ENCODE measurements around the gene DENND10.
"Not testable (repeated sequence)": the region's sequence is repeated elsewhere in the genome, so short reads cannot be mapped to it uniquely, and the experiment has no call there.

Gene DENND10

GRCh38 chr10:119120413-119120867 is 16.5 kb downstream of the DENND10 start:
- DNase-seq, result no peak
- intact Hi-C loops (cut with DNase I), result no loop called here

- intact Hi-C loops (cut with DNase I), result no loop called here
- no peak for DNase-seq
Observed at GRCh38 chr10:119120875-119121274, 17.0 kb downstream of the DENND10 start.

DNA sequence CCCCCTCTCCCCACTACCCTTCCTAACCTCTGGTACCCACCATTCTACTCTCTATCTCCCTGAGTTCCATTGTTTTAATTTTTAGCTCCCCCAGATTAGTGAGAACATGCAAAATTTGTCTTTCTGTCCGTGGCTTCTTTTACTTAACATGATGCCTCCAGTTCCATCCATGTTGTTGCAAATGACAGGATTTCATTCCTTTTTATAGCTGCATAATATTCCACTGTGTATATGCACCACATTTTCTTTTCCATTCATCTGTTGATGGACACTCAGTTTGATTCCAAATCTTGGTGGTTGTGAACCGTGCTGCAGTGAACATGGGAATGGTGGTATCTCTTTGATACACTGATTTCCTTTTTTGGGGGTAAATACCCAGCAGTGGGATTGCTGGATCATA is 22.0 kb downstream of the DENND10 start:
- DNase-seq, result no peak
- intact Hi-C loops (cut with DNase I), result no loop called here

- intact Hi-C loops (cut with DNase I), result no loop called here
- DNase-seq, result no peak
Observed at GRCh38 chr10:119129721-119130120, 25.8 kb downstream of the DENND10 start.

DNA sequence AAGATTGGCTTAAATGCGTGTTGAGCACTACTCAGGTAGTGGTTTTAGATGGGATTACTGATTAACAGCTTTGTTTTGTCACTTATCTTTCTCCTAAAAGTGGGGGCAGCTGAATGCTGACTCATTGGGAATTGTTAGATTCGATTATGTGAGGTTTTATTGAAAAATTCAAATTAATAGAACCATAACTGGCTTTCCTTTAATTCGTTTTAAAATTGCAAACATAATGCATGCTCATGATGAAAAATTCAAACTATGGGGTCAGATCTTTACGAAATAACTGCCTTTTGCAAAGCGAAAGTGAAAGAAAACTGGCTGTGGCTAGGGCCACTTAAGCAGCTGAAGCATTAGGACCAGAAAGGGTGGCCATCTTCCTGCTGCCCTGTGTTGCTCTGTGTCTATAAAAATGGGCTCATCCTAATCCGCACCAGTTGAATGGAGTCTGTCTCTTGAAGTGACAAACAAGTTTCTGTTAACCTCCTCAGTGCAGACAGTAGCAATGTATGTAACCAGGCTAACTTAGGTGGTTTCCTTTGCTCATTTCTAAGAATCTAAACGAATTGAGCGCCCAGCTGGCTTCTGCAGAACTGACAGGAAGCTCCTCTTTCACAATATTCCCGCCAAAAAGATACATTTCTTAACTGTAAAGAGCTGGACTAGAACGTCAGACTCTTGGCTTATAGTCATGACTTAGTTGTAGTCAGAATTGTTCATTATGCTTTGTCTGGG is 27.8 kb downstream of the DENND10 start:
- peak in 10 of 42 donors; percentile 11 to 58 (median 32) for DNase-seq

DNA sequence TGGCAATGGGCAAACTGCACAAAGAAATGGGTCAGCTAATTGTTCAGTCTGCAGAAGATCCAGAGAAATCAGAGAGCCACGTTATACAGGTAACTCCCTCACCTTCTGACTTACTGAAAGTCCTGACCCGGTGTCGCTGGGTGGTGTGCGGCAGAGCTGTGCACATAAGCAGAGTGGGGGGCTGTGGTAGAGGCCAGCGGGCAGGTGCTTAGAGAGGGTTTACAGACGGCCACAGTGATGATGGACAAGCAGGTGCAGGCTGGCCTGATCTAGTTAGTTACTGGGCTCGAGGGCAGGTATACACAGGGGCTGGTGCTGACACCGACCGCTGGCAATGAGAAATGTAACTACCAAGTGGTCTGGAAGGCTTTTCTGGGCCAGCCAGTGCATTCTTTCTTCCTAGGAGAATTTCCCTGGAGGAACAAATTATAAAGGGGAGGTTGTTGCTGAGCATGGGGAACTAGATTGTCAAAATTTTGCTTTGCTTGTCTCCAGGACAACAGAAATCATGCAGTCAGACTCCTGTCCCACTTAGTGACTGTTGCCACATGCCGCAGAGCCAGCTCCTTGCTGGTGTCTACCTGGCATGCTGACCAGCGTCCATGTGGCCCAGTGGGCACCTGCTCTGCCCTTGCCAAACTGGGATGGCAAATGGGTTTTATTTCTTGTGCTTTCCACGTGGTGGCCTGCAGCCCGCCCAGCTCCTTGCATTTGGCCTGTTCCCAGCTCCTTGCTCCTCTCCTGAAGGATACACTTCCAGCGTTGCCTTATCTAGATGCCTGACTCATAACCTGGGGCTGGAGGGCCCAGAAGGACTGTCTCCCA is 28.8 kb downstream of the DENND10 start:
- peak in 22 of 42 donors; percentile 12 to 71 (median 44) for DNase-seq
- intact Hi-C loops (cut with DNase I), result no loop called here

More for the DNA sequence above, 27.8 kb downstream of the DENND10 start:
- intact Hi-C loops (cut with DNase I), result no loop called here

GRCh38 chr10:119133949-119134348 is 30.0 kb downstream of the DENND10 start:
- intact Hi-C loops (cut with DNase I), result no loop called here
- no peak for DNase-seq

DNA sequence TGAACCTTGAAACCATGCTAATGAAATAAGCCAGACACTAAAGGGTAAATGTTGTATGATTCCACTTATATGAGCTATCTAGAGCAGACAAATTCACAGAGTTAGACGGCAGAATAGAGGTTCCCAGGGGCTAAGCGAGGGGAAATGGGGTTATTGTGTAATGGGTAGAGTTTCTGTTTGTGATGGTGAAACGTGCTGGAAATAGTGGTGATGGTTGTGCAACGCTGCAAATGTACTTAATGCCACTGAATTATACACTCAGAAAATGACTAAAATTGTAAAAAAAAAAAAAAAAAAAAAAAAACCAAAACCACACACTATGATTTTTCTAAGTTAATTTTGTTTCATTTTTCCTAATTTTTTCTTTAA is 31.6 kb downstream of the DENND10 start:
- DNase-seq, result no peak

GRCh38 chr10:119136084-119136483 is 32.2 kb downstream of the DENND10 start:
- no peak for DNase-seq
- intact Hi-C loops (cut with DNase I), result no loop called here

More for the DNA sequence above, 31.6 kb downstream of the DENND10 start:
- intact Hi-C loops (cut with DNase I), result no loop called here

- DNase-seq; intact Hi-C loops (cut with DNase I): not testable (repeated sequence)
Observed at GRCh38 chr10:119137878-119138277, 34.0 kb downstream of the DENND10 start.

DNA sequence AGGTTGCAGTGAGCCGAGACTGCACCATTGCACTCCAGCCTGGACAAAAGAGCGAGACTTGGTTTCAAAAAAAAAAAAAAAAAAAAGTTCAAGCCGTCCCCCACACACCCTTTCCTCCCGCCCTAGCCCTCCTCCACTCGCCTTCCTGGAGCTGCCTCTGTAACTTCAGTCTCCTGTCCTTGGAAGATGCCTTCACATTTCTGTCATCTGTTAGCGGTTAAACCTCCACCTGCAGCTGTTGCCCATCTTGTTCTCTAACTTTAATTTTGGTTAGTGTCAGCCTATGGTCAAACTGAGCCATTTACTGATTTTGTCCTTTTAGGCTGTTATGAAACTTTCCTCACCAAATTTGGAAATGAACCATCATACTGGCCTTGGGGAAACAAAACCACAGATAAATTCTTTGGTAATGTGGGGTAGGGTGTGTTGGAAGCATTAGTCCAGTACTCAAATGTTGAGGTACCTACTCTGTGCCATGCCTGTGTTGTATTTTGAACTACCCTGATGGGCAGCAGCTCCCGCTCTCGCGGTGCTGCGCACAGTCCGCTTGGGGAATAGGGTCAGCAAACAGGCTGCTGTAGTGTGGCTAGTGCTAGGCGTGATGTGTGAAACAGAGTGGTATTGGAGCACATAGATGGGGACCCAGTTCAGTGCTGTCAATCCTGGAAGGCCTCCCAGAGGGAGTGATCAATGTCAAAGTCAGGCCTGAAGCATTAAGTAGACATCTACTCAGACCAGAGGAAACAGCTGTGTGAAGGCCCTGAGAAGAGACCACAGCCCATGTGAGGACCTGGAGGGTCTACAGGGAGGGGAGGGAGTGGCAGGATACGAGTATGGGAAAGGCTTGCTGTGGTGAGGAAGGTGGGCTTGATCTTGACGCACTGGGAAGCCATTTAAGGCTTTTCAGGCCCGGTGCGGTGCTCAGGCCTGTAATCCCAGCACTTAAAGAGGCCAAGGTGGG is 34.7 kb downstream of the DENND10 start:
- DNase-seq, result no peak
- intact Hi-C loops (cut with DNase I), result no loop called here

DNA sequence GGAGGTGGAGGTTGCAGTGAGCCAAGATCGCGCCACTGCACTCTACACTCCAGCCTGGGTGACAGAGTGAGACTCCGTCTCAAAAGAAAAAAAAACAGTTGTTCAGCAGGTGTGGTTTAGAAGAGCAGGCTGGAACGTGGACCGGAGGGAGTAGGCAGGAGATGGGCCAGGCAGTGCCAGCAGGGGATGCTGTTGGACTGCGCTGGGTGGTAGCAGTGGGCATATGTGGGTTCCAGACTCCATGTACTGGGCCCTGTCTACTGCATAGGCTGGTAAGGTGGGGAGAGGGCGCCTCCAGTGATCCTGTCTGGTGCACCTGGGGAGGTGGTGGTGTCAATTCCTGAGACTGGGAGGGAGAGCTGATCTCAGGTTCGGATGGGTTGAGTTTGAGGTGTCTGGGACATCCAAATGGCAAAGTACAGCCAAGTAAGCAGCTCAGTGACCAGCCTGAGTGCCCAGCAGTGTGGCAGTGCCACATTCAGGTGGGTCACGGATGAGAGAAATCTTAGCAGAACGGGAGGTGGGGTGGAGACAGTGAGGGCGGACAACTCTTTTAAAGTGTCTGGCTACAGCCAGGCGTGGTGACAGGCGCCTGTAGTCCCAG is 35.7 kb downstream of the DENND10 start:
- DNase-seq, result peak in 23 of 42 donors; percentile 8 to 65 (median 32)
- intact Hi-C loops (cut with DNase I), result no loop called here

GRCh38 chr10:119140603-119141245 is 36.8 kb downstream of the DENND10 start:
- intact Hi-C loops (cut with DNase I), result no loop called here
- no peak for DNase-seq

GRCh38 chr10:119143657-119144056 is 39.7 kb downstream of the DENND10 start:
- no peak for DNase-seq
- intact Hi-C loops (cut with DNase I), result no loop called here

- peak in 1 of 42 donors; percentile 10 for DNase-seq
Observed at GRCh38 chr10:119149157-119149556, 45.2 kb downstream of the DENND10 start.

GRCh38 chr10:119149729-119150128 is 45.8 kb downstream of the DENND10 start:
- no peak for DNase-seq
- intact Hi-C loops (cut with DNase I), result no loop called here

More at GRCh38 chr10:119149157-119149556, 45.2 kb downstream of the DENND10 start:
- intact Hi-C loops (cut with DNase I), result no loop called here

DNA sequence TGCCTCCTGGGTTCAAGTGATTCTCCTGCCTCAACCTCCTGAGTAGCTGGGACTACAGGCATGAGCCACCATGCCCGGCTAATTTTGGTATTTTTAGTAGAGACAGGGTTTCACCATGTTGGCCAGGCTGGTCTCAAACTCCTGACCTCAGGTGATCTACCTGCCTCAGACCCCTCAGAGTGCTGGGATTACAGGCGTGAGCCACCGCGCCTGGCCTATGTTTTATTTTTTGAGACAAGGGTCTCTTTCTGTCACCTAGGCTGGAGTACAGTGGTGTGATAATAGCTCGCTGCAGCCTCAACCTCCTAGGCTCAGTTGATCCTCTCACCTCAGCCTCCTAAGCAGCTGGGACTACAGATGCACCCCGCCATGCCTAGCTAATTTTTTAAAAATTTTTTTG is 47.7 kb downstream of the DENND10 start:
- DNase-seq; intact Hi-C loops (cut with DNase I): not testable (repeated sequence)

- DNase-seq, result no peak
- intact Hi-C loops (cut with DNase I), result no loop called here
Observed at GRCh38 chr10:119153041-119153440, 49.1 kb downstream of the DENND10 start.

All from head of caudate nucleus (tissue), 42 donors.